Stimulated activated naive CD8-positive, alpha-beta T cell treated with anti-CD3 and anti-CD28 coated beads, Interleukin-15, Interleukin-2, amounts not matched to agents 100 ng/mL and 50 ng/mL, for 24 hours (primary cell): Measurements from ENCODE around the gene TPSG1.
"Not testable (repeated sequence)": the region's sequence is repeated elsewhere in the genome, so short reads cannot be mapped to it uniquely, and the experiment has no call there.

Experiments used
- H3K27ac Mint-ChIP-seq: one replicate; pipeline ENCODE4 v1.8.0; 2021; ENCODE audit warnings: mild to moderate bottlenecking, mixed read lengths
- H3K27me3 Mint-ChIP-seq: one replicate; pipeline ENCODE4 v1.8.0; 2021; ENCODE audit warnings: mixed read lengths
- H3K36me3 Mint-ChIP-seq: one replicate; pipeline ENCODE4 v1.8.0; 2021; ENCODE audit warnings: low read depth, mixed read lengths
- H3K4me1 Mint-ChIP-seq: one replicate; pipeline ENCODE4 v1.8.0; 2021; ENCODE audit warnings: low read depth, mixed read lengths
- H3K4me3 Mint-ChIP-seq: one replicate; pipeline ENCODE4 v1.8.0; 2021; ENCODE audit warnings: mild to moderate bottlenecking, mixed read lengths
- H3K9me3 Mint-ChIP-seq: one replicate; pipeline ENCODE4 v1.8.0; 2021; ENCODE audit warnings: mixed read lengths

TPSG1 gene

DNA sequence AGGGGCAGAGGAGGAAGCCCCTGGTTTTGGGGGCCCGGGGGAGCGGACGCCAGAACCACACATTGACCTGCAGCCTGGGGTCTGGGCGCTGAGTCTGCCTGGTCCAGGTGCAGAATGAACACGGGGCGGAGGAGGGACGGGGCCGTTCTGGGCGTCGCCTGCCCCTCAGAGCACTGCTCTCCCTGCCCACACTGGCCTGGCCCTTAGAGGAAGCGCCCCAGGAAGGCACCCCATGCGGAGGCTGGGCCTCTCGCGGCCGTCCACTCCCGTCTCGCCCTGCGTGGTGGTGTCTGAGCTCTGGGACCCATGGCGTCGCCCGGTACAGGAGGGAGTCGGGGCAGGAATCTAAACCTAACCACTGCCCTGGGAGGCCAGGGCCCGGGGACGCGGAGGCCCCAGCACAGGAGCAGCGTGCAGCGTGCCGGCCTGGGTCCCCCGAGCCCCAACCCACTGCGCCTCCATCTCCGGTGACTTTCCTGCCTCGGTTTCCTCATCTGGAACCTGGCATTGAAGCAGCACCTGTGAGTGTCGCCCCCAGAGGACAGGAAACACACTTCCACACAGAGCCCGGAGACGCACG is 35.1 kb upstream of the TPSG1 start:
- Mint-ChIP-seq H3K27ac (no peak overlapping the region), H3K36me3 (no peaks in the 10 kb centered on the region), H3K27me3 (peaks cover 22% of the 10 kb centered on the region), H3K4me1 (peaks cover 5% of the 10 kb centered on the region), H3K9me3 (peaks cover 9% of the 10 kb centered on the region), H3K4me3 (no peak overlapping the region)

DNA sequence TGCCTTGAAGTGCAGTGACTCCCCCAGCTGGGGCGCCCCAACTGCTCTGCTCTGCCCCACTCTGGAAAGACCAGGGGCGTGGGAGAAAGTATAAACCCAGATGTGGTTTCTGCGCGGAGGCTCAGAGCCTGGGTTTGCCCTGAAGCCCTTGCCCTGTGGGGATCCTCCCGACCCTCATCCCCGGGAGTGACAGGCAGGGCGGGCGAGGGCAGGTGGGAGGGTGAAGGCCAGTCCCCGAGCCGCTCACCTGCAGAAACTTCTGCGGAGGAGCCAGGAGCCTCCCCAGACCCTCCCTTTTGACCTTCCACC is 34.6 kb upstream of the TPSG1 start:
- Mint-ChIP-seq H3K9me3 (peaks cover 6% of the 10 kb centered on the region), H3K4me1 (peaks cover 5% of the 10 kb centered on the region), H3K4me3 (no peak overlapping the region), H3K27me3 (peaks cover 22% of the 10 kb centered on the region), H3K36me3 (no peaks in the 10 kb centered on the region), H3K27ac (no peak overlapping the region)

DNA sequence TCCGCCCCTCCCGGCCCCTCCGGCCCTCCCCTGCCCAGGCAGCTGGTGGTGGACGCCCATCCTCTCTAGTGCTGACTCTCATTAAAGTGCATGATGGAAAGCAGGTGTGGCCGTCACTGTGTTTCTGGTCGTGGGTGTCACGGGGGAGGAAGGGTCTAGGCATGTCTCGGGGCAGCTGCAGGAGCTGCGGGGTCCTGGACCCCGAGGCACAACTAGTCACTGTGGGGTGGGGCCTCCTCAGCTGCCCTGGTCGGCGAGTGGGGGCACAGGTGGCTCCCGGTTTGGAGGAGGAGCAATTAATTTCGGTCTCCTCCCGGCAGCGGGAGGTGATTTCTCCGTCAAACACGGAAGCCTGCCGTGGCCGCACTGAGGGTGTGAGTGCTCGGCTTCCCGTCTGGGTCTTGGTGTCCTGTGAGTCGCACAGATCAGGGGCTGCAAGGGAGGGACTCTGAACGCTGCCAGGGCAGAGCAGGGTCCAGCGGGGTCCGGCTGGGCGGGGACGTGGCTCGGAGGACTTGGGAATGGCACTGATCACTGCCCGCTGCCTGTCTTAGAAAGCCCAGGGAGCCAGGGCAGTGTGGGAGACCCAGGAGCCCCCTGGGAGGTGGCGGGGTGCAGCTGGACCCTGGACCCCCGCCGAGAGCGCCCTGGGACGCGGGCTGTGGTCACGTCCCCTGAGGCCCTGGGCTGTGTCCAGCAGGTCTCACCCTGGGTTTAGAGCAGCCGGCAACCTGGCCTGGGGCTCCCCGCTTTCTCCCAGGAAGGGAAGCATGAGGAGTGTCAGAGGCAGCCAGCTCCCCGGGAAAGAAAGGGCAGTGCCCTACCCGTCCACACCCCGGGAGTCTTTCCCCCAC is 34.1 kb upstream of the TPSG1 start:
- Mint-ChIP-seq H3K9me3 (peaks cover under 1% of the 10 kb centered on the region), H3K27ac (no peak overlapping the region), H3K27me3 (peaks cover 22% of the 10 kb centered on the region), H3K36me3 (no peaks in the 10 kb centered on the region), H3K4me3 (no peak overlapping the region), H3K4me1 (peaks cover 5% of the 10 kb centered on the region)

DNA sequence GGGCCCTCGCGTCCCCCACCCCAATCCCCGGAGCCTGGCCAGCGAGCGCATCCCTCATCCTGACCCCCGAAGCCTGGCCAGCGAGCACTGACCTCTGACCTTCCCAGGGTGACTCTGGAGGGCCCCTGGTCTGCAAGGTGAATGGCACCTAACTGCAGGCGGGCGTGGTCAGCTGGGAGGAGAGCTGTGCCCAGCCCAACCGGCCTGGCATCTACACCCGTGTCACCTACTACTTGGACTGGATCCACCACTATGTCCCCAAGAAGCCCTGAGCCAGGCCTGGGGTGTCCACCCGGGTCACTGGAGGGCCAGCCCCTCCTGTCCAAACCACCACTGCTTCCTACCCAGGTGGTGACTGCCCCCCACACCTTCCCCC is 33.1 kb upstream of the TPSG1 start:
- H3K27ac Mint-ChIP-seq: no peak overlapping the region
- H3K4me1 Mint-ChIP-seq: peaks cover 5% of the 10 kb centered on the region
- no peak overlapping the region for H3K4me3 Mint-ChIP-seq
- H3K36me3 Mint-ChIP-seq: no peaks in the 10 kb centered on the region
- H3K27me3 Mint-ChIP-seq: peaks cover 22% of the 10 kb centered on the region
- H3K9me3 Mint-ChIP-seq: no peaks in the 10 kb centered on the region

- H3K4me1 Mint-ChIP-seq: peaks cover 5% of the 10 kb centered on the region
- H3K27me3 Mint-ChIP-seq: peaks cover 22% of the 10 kb centered on the region
- no peak overlapping the region for H3K27ac Mint-ChIP-seq
- H3K4me3 Mint-ChIP-seq: no peak overlapping the region
- H3K9me3 Mint-ChIP-seq: no peaks in the 10 kb centered on the region
- H3K36me3 Mint-ChIP-seq: no peaks in the 10 kb centered on the region
Observed at GRCh38 chr16:1257561-1258224, 32.6 kb upstream of the TPSG1 start.

GRCh38 chr16:1256874-1257322 is 31.8 kb upstream of the TPSG1 start:
- Mint-ChIP-seq H3K27me3 (peaks cover 17% of the 10 kb centered on the region), H3K4me3 (no peak overlapping the region), H3K36me3 (no peaks in the 10 kb centered on the region), H3K4me1 (peaks cover 5% of the 10 kb centered on the region), H3K9me3 (no peaks in the 10 kb centered on the region), H3K27ac (no peak overlapping the region)

GRCh38 chr16:1256296-1256873 is 31.3 kb upstream of the TPSG1 start:
- H3K4me1 Mint-ChIP-seq, H3K9me3 Mint-ChIP-seq, H3K4me3 Mint-ChIP-seq, H3K36me3 Mint-ChIP-seq, H3K27ac Mint-ChIP-seq: not testable (repeated sequence)
- peaks cover 15% of the 10 kb centered on the region for H3K27me3 Mint-ChIP-seq

DNA sequence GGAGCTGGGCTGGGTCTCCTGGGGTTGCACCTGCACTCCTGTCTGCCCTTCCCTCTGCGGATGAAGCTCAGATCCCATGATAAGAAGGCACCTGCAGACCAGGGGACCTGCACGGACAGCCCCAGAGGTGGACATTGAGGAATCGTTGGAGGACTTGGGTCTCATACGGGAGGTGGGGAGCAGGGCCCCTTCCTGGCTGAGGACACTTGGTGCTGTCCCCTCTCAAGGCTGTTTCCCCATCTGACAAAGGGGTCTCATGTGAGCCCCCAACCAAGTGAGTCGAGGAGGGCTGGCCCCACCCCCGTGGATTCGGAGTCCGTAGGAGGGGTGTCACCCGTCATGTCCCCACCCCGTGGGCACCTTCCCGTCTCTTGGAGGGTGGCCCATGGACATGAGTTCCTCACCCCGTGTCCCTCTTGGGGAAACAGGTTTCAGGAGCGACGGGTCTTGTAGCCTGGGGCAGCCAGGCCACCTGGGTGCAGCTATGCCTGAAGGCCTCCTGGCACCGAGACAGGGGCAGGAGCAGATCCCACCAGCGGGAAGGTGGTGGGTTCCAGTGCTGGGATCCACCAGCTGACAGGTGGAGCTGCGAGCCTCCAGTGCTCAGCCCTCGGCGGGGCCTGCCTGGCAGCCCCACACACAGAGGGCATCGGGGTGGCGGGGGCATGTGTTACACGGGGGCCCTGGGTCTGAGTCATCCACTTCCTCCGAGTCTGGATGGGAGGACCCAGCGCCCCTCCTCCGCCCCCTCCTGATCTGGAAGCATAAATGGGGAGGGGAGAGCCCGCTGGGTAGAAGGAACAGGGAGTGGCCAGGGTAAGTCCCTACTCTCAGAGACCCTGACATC is 30.4 kb upstream of the TPSG1 start, which contains the start of gene TPSD1:
Gene TPSD1 (plus strand): TSS at position 794 of the 847 bp plus-strand sequence. CDS start 212 bp downstream, outside the sequence.
- not testable (repeated sequence) for H3K27ac Mint-ChIP-seq, H3K9me3 Mint-ChIP-seq, H3K36me3 Mint-ChIP-seq, H3K4me3 Mint-ChIP-seq, H3K4me1 Mint-ChIP-seq
- peaks cover 11% of the 10 kb centered on the region for H3K27me3 Mint-ChIP-seq

GRCh38 chr16:1254821-1255220 is 29.8 kb upstream of the TPSG1 start:
- H3K36me3 Mint-ChIP-seq, H3K4me3 Mint-ChIP-seq, H3K27me3 Mint-ChIP-seq, H3K9me3 Mint-ChIP-seq, H3K4me1 Mint-ChIP-seq, H3K27ac Mint-ChIP-seq: not testable (repeated sequence)

- not testable (repeated sequence) for H3K9me3 Mint-ChIP-seq, H3K27me3 Mint-ChIP-seq, H3K4me1 Mint-ChIP-seq, H3K27ac Mint-ChIP-seq, H3K4me3 Mint-ChIP-seq, H3K36me3 Mint-ChIP-seq
Observed at GRCh38 chr16:1253701-1254364, 28.8 kb upstream of the TPSG1 start.

- not testable (repeated sequence) for H3K27ac Mint-ChIP-seq, H3K9me3 Mint-ChIP-seq, H3K4me3 Mint-ChIP-seq, H3K27me3 Mint-ChIP-seq, H3K36me3 Mint-ChIP-seq, H3K4me1 Mint-ChIP-seq
Observed at GRCh38 chr16:1249031-1249755, 24.1 kb upstream of the TPSG1 start.

GRCh38 chr16:1247903-1248537 is 23.0 kb upstream of the TPSG1 start:
- H3K27ac Mint-ChIP-seq, H3K27me3 Mint-ChIP-seq, H3K9me3 Mint-ChIP-seq, H3K4me1 Mint-ChIP-seq, H3K36me3 Mint-ChIP-seq, H3K4me3 Mint-ChIP-seq: not testable (repeated sequence)

DNA sequence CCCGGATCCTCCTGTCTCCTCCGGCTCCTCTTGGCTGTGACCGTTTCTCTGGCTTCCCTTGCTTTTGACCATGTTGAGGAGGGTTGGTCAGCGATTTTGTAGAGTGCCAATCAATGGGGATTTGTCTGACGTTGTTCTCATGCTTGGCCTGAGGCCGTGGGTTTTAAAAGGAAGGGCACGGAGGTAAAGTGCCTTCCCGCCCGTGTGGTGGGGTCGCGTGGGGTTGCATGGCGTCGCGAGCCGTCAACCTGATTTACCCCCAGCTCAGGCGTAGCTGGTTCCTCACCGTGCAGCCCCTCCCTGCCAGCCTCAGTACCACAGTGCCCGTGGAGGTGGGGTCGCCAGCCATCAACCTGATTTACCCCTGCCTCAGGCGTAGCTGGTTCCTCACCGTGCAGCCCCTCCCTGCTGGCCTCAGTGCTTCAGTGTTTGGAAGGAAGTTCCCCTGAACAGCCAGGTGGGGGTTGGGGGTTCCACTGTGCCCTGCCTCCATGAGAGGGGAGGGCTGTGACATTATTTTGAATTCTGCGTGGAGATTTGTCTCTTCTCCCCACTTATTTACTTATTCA is 20.5 kb upstream of the TPSG1 start:
- H3K27ac Mint-ChIP-seq: no peak overlapping the region
- H3K27me3 Mint-ChIP-seq: peaks cover 4% of the 10 kb centered on the region
- no peaks in the 10 kb centered on the region for H3K36me3 Mint-ChIP-seq
- peaks cover 5% of the 10 kb centered on the region for H3K4me1 Mint-ChIP-seq
- no peak overlapping the region for H3K4me3 Mint-ChIP-seq
- H3K9me3 Mint-ChIP-seq: no peaks in the 10 kb centered on the region
